ENCODE measurements around the gene KRT36.

KRT36 gene

DNA sequence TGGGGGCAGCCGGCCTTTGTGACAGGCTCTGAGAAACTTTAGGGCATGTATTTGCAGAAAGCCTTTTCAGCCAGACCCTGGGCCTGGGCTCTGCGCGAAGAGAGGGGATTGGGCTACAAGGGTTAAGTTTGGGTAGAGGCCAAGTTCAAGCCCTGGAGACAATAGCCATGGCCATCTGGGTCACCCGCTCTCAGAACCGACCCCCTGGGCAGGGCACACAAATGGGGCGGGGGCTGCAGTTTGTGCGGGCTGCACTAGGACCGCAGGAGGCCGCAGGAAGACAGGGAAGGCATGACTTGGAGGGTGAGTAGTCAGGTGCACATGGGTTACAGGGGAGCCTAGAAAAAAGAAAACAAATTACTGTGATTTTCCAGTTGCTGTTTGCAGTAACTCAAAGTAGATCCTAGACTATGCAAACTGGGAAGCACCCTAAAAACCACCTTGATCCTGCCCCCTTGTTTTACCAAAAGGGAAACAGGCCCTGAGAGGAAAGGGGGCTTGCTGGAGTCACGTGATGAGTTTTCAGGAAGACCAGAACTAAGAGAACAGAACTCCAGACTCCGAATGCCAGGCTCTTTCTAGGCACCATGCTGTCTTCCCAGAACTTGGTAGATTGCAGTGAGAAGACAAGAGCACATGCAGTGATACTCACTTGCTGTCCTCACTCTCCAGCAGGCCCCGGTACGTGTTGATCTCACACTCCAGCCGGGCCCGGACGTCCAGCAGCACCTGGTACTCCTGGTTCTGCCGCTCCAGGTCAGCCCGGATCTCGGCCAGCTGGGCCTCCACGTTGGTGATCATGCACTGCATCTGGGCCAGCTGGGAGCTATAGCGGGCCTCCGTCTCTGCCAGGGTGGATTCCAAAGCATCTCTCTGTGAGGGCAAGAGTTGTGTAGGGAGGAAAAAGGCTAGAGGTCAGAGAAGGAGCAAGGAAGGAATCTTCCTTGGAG, 12.6 kb downstream of the KRT36 start:
- no peak for DNase-seq (ENCODE audit: low read depth)

DNA sequence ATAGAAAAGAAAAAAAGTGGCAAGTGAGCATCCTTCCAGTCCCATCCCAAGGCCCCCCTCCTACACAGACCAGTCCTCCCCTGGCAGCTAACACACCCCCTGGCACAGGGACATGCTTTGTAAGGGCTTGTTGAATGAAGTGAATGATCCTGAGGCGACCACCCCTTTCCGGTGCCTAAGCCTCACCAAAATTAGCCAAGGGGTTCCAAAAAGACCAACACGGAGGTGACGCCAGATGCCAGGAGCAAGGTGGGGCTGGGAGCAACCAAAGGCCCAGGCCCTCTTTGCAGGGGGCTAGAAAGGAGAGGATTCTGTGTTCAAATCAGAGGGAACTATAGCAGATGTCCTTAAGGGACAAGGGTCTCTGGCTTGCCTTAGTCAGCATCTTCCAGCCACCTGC, 14.3 kb downstream of the KRT36 start:
- no peak for DNase-seq (ENCODE audit: low read depth)

DNA sequence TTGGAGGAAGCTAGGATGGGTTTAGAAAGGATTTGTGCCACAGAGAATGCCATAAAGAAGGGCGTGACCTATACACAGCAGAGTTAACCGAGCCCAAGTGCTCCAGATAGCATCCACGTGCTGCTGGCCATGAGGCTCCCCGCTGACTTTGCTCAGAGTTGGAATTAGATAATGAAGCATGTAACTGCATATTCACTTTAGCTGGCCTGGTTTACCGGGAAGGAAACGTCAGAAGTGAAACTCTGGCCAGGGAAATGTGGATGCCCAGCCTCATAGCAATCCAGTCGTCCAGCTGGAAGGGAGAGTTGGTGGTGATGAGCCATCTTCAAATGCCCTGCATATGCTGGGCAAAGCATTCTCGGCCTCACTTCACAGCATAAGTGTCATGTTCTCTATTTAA, 14.8 kb downstream of the KRT36 start:
- DNase-seq (ENCODE audit: low read depth), result no peak

DNA sequence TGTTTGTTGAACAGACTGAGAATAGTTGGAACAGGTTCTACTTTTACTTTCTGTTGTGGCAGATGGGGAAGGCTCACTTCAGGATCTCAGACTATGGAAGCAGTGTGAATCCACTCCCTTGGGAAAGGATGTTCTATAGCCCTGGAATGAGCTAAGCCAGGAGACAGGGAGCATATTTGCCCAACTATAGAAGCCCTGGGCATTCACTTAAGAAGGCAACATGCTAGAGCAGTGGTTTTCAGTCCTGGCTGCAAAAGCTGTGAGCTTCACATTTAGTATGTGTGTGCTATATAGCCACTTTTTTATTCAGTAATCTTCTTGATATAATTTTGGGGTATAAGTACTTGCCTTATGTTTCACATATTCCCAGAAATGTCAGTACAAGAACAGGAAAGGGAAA, 21.4 kb downstream of the KRT36 start:
- DNase-seq (ENCODE audit: low read depth), result no peak

DNA sequence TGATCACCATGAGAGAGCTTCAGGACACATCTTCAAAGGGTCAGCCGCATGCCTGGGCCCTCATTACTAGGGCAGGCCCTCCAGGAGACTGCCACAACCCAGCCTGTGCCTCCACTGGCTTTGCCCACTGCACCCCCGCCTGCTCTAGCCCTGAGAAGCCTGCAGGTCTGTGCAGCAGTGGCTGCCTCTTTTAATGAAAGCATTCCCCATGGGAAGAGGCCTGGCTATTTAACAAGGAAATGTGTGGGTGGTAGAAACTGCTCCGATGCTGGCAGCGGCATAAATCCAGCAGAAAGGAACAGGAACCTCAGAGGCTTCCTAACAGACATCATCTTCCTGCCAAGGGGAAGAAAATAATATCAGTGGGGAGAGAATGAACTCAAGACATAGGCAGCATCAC, 22.1 kb downstream of the KRT36 start:
- DNase-seq (ENCODE audit: low read depth), result no peak

DNA sequence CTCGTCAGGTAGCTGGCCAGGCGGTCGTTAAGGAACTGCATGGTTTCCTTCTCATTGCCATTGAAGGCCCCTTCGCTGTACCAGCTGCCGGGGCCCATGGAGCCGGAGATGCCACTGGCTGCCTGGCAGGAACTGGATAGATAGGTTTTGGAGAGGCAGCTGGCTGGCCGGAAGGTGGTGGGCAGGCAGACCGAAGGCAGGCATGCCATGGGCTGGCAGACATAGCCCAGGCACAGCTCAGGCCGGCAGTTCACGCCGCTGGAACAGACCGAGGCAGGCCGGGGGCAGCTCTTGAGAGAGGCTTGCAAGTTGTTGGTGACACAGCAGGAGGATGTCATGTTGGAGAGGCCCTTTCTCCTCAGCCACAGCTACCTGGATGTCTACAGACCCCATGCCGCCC, 22.7 kb downstream of the KRT36 start, which contains the start of gene KRT32:
Gene KRT32 (minus strand): TSS at position 399 of the 400 bp plus-strand sequence. CDS start 61 bp downstream, at position 338.
- DNase-seq (ENCODE audit: low read depth), result no peak

DNA sequence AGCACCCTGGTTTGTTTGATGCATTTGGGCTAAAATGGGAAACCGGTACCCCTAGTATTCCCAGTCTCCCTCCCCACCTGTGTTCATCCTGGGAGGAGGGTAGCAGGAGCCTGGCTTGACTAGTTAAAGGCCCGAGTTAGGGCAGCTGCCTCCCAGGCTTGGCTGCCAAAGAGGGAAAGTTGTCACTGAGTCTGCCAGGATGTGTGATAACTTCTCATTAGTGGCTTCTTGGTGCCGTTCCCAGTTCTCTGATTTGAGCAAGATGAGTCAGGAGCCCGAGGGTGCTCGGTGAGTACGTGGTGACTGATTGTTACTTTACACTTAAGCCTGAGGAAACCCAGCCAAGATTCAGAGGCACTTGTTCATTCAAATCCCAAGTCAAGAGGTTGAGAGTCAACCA, 25.0 kb downstream of the KRT36 start:
- DNase-seq (ENCODE audit: low read depth), result no peak

DNA sequence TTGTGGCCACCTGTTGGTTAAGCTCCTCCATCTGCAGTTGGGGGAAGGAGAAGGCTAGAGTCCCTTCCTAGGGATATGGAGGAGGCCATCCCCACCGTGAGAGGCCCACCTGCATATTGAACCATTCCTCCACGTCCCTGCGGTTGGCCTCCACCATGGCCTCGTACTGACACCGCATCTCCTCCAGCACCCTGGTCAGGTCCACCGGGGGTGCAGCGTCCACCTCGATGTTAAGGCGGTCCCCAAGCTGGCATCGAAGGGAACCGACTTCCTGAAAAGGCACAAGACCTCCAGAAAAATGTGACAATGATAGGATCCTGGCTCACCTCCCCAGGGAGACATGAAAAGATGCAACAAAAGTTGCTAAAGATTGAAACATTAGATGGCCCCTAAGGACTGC, 25.5 kb downstream of the KRT36 start:
- no peak for DNase-seq (ENCODE audit: low read depth)

DNA sequence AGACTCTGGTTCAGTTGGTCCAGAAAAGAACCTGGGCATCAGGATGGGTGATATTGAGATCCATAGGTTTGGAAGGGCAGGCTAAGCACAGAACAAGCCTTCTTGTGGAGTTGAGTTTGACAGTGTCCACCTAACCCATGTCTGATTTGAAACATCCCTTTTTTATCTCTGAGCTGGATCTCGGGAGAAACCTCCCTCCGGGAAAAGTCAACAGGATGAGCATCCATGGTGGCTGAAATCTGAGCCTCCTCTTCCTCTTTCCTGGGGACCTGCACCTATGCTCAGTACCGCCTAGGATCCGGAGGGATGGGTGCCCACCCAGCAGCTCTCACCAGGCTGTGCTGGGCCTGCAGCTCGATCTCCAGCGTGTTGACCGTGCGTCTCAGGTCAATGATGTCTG, 26.0 kb downstream of the KRT36 start:
- DNase-seq (ENCODE audit: low read depth), result no peak

DNA sequence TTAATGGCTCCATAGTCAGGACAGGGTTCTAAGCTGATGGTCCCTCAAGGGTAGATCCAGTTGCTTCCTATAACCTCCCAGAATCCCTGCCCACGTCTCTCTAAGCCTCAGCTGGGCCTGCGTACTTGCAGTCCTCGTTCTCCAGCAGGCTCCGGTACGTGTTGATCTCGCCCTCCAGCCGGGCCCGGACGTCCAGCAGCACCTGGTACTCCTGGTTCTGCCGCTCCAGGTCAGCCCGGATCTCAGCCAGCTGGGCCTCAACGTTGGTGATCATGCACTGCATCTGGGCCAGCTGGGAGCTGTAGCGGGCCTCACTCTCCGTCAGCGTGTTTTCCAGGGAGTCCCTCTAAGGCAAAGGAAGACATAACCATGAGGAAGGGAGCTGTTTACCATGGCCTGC, 27.0 kb downstream of the KRT36 start:
- no peak for DNase-seq (ENCODE audit: low read depth)

DNA sequence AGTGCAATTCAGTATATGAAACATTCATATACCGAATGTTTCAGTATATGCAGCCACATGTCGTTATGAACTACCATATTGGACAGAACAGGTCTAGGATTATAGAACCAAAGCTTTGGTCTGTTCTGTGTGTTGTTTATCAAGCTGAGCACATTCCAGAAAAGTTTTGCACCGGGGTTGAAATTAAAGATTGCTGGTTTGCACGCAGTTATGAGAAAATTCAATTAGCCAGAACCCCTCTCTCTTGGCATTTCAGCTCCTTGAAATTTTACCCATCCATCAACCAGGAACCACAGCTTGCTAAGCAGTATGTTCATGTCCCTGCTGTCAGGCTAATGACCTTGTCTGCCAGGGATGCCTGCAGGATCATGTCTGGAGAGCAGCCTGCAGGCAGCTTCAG, 32.0 kb downstream of the KRT36 start:
- DNase-seq (ENCODE audit: low read depth), result no peak

DNA sequence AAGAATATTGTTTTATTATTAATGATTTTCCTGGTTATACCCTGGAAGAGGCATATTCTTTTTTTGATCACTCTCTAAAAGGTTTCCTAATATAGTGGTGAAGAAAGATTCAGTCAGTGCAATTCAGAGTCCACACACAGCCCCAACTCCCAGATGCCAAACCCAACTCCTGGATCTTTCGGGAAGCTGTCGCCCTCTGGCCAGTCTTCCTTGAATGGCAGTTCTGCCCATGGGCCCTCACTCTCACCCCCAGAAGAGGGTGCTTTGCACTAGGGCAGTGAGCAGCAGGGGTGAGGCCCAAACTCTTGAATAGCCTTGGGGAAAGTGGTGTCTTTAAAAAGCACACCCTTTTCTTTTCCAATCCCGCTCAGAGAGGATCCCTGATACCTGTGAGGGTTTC, 33.5 kb downstream of the KRT36 start:
- no peak for DNase-seq (ENCODE audit: low read depth)

DNA sequence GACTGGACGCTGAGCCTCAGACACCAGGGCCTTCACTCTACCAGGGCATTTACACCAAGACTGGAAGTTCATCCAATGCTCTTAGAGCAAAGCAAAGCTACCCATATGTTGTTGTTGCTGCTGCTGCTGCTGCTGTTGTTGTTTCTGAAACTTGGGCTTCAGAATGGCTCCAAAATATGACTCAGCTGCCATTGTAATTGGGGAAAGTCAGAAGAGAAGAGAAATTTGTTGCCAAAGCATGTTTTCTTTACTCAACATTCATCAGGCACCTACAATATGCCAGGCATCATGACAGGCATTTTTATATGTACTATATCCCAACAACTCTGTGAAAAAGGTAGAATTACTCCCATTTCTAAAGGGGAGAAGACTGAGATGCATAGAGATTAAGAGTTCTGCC, 34.5 kb downstream of the KRT36 start:
- DNase-seq (ENCODE audit: low read depth), result no peak

DNA sequence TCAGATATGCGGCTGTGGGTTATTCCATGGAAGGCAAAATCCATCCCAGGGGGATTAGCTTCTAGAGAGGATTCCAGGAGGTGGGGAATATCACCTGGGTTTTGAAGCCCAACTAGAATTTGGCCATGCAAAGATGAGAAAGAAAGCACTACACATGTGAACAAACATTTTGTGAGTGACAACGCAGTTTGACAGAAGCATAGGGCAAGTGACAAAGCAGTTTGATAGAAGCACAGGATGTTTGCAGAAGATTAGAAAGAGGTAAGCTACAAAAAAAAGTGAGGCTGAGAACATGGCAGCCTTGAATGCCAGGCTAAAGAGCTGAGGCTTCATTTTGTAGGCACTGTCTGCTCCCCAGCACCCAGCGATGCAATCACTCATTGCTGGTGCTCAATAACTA, 36.6 kb downstream of the KRT36 start:
- no peak for DNase-seq (ENCODE audit: low read depth)

DNA sequence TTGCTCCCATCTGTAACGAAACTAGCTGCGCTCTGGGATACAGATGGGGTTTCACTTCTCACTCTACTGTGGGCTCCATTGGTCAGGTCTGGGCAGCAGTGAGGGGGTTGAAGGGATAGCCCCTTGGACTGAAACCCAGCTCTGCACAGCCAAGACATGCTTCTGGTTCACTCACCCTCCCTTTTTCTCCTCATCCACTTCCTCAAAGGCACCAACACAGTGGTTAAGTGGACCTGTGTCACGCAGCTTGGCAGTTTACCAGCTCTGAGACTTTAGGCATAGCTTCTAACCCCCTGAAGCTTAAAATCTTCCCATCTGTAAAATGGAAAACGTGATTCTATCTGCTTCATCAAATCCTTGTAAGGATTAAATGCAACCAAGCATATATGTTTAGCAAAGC, 37.4 kb downstream of the KRT36 start:
- DNase-seq (ENCODE audit: low read depth), result no peak

DNA sequence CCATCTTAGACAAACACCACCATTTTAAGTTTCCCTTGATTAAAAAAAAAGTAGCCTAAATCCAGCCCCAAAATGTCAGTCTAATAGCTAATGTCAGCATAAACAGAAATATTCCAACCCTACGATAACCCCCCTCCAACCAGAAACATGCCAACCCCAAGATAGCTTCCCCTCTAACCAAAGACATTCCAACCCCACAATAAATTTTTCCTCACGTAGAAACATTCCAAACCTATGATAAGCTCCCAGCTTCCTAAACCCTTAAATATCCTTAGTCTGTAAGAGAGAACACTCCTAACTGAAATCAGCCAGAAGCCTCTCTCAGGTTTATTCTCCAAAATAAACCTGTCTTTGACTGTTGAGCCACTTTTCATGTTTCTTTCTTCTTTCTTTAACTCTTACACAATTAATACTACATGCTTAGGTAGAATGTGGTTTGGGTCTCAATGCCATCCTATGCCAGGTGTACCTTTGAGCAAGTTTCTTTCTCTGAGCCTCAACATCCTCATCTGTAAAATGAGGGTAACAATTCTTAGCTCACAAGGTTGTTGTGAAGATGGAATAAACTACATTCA, 38.5 kb downstream of the KRT36 start:
- no peak for DNase-seq (ENCODE audit: low read depth)

DNA sequence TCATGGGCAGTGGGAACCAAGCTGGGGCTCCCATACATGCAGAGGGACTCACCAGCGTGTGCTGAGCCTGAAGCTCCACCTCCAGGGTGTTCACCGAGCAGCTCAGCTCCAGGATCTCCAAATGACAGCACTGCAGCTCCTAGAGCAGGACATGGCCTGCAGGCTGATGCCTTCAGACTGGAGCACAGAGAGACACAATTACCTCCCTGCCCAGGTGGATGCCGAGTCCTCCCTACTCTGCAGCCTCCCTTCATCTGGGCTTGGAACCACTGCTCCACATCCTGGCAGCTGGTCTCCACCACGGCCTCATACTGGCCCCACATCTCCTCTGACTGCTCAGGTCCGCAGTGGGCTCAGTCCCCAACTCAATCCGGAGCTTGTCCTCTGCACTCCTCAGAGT, 40.7 kb downstream of the KRT36 start:
- no peak for DNase-seq (ENCODE audit: low read depth)

DNA sequence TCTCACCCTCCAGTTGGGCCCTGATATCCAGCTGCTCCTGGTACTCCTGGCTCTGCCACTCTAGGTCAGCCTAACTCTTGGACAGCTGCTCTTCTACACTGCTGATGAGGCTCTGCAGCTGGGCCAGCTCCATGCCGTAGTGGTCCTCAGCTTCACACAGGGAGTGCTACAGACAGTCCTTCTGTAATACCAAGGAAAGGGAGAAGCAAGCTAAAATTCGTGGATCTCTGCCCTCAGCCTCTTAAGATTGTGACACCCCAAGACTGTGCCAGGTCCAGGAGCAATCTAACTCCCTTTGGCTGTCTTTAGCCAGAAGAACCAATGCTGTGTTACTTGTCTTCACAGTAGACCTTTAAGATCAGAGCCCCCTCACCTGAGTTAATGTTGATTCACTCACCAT, 41.2 kb downstream of the KRT36 start:
- DNase-seq (ENCODE audit: low read depth), result no peak

DNA sequence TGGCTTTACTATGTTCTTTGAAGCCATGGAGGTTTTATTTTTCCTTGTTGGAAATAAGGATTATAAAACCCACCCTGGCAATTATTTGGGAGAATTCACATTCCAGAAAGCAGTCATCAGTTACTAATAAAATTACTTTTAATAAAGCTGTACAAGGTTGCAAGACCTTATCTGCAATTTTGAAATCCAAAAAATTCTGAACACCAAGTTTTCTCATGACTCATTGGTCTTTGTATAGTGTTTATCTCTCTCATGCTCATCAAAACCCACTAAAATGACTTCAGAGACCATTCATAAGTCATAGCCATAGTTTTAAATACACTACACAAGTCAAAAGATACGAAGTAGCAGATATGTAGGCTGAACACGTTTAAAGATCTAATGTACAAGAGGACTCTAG, 42.9 kb downstream of the KRT36 start:
- no peak for DNase-seq (ENCODE audit: low read depth)

DNA sequence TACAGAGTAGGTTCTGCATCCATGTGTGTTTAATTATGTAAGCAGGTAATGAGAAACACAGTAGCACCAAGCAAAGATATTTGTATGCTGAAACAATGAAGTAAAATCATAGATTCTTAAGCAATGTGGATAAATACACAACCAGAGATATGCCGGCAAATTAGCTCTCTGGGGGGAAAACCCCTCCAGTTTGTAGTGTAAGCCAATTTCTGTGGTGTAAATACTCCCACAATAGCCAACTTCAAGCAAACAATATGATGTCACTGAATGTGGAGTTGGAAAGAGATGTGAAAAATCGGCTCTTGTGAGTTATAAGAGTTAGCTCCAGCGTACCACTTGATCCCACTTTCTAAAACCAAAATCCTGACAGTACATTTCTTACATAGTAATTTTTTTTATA, 45.1 kb downstream of the KRT36 start:
- no peak for DNase-seq (ENCODE audit: low read depth)

DNA sequence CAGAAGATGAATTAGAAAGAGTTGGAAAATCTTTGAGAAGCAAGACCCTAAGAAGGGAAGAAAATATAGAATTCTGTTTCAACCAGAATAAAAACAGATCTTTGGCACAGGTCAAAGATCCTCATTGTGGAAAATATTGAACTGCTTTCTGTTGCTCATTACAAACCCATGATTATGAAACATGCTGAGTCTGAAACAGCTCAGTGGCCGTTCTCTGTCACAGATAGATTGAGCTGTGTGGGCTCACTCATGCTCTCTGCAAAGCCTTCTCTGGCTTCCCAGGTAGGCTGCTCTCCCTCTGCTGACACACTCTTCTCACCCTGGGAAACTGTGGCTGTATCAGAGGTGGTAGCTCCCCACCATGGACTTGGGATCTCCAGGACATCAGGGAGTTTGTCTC, 45.5 kb downstream of the KRT36 start:
- DNase-seq (ENCODE audit: low read depth), result no peak

DNA sequence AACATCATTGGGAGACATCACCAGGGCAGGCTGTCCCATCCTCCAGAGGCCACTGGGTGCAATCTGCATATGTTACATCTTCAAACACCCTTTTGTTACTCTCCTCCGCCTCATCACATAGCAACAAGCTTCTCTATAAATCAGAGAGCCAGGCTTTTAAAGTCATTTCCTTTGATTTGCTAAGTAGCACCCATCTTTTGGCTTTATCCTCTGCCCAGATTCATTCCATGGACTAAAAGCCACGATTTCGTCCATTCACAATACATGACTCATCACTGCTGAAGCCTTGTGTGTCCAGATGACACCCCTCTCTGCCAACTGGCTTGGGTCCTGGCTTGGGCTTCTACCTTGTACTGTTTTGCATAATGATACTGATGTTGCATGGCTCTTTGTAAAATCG, 47.0 kb downstream of the KRT36 start:
- DNase-seq (ENCODE audit: low read depth), result no peak

DNA sequence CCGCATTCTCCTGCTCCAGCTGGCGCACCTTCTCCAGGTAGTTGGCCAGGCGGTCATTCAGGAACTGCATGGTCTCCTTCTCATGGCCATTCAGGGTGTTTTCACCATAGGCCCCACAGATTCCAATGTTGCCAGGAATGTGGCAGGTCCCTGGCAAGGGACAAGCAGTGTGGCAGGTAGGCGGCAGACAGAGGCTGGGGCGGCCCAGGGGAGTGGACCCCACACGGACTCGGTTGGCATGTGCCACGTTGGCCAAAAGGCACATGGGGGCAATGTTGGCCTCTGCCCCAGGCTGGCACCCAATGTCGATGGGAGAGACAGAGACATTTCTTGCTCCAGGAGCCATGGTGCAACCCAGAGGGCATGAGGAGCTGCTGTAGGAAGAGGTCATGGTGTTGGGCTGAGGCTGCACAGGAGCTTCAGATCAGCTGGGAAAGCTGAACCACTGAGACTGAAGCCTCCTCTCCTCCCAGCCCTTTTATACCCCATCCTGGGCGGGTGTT, 49.1 kb downstream of the KRT36 start, which contains the start of gene KRT38:
Gene KRT38 (minus strand): TSS at position 453 of the 503 bp plus-strand sequence. CDS start 62 bp downstream, at position 391.
- DNase-seq (ENCODE audit: low read depth), result no peak
